Stimulated activated CD4-positive, alpha-beta T cell treated with anti-CD3 and anti-CD28 coated beads, Interleukin-12 subunit alpha, Interleukin-12 subunit beta, amount 100 ng/mL, for 48 hours (primary cell): ENCODE results near the gene RAD51B.

Experiments used
- DNase-seq, 3 donors: peaks; one replicate each; pipeline ENCODE4 v3.0.0-alpha.2; 2020; ENCODE audit warnings: low read depth in 2 of 3, low spot score in 1 of 3

Gene RAD51B

GRCh38 chr14:68229423-68230100 lies 410.0 kb downstream of the RAD51B start:
- DNase-seq, result no peak

- DNase-seq, result no peak
These were observed 410.8 kb downstream of the RAD51B start for GRCh38 chr14:68230202-68230949.

GRCh38 chr14:68230950-68231717 lies 411.6 kb downstream of the RAD51B start:
- DNase-seq, result no peak

- no peak for DNase-seq
These were observed 412.3 kb downstream of the RAD51B start for GRCh38 chr14:68231898-68232297.

GRCh38 chr14:68232300-68233055 lies 412.9 kb downstream of the RAD51B start:
- DNase-seq, result peak in 2 of 3 donors; percentile 19 to 32

GRCh38 chr14:68233101-68233784 lies 413.7 kb downstream of the RAD51B start:
- no peak for DNase-seq

GRCh38 chr14:68234101-68234905 lies 414.7 kb downstream of the RAD51B start:
- DNase-seq, result no peak

GRCh38 chr14:68235011-68235410 lies 415.4 kb downstream of the RAD51B start:
- DNase-seq, result no peak

- DNase-seq, result no peak
These were observed 417.2 kb downstream of the RAD51B start for GRCh38 chr14:68236582-68237458.

GRCh38 chr14:68238551-68238950 lies 419.0 kb downstream of the RAD51B start:
- no peak for DNase-seq

- DNase-seq, result no peak
These were observed 419.4 kb downstream of the RAD51B start for GRCh38 chr14:68238976-68239375.

GRCh38 chr14:68239988-68240771 lies 420.6 kb downstream of the RAD51B start:
- DNase-seq, result no peak

GRCh38 chr14:68241862-68242487 lies 422.4 kb downstream of the RAD51B start:
- no peak for DNase-seq

- DNase-seq, result no peak
These were observed 424.0 kb downstream of the RAD51B start for GRCh38 chr14:68243450-68244010.

GRCh38 chr14:68244262-68244980 lies 424.8 kb downstream of the RAD51B start:
- no peak for DNase-seq
